Immature natural killer cell (primary cell): ENCODE data around the gene C2orf72. TPM values are rescaled to one million over a fixed set of nuclear protein-coding genes. Genes with fewer than 3 reads are reported as not detected.
A peak's percentile ranks its signal among the peaks of the same experiment; 100 is the strongest.

Experiments
- DNase-seq, 3 donors: peaks; one replicate each; pipeline ENCODE4 v3.0.0; 2022; ENCODE audit warnings: mixed read lengths in 1 of 3
- H3K27ac Mint-ChIP-seq, 6 donors: one replicate each; pipeline ENCODE4 v1.8.0; 2020; ENCODE audit warnings: mixed read lengths in 6 of 6, mild to moderate bottlenecking in 5 of 6, inconsistent platforms in 4 of 6, moderate library complexity in 3 of 6
- H3K27me3 Mint-ChIP-seq, 3 donors: one replicate each; pipeline ENCODE4 v1.8.0; 2020 to 2021; ENCODE audit warnings: low read depth in 3 of 3, mild to moderate bottlenecking in 3 of 3, mixed read lengths in 3 of 3, moderate library complexity in 3 of 3, inconsistent platforms in 1 of 3
- H3K36me3 Mint-ChIP-seq, 3 donors: one replicate each; pipeline ENCODE4 v1.8.0; 2020; ENCODE audit warnings: mixed read lengths in 3 of 3, inconsistent platforms in 2 of 3, mild to moderate bottlenecking in 2 of 3
- H3K4me1 Mint-ChIP-seq, 2 donors: one replicate each; pipeline ENCODE4 v1.8.0; 2020; ENCODE audit warnings: inconsistent platforms in 2 of 2, mild to moderate bottlenecking in 2 of 2, mixed read lengths in 2 of 2, moderate library complexity in 1 of 2
- H3K4me3 Mint-ChIP-seq, 5 donors: one replicate each; pipeline ENCODE4 v1.8.0; 2020; ENCODE audit warnings: mild to moderate bottlenecking in 5 of 5, mixed read lengths in 5 of 5, inconsistent platforms in 3 of 5, moderate library complexity in 3 of 5
- H3K9me3 Mint-ChIP-seq, 6 donors: one replicate each; pipeline ENCODE4 v1.8.0; 2020; ENCODE audit warnings: mild to moderate bottlenecking in 6 of 6, mixed read lengths in 6 of 6, inconsistent platforms in 4 of 6, moderate library complexity in 3 of 6
- polyA plus RNA-seq, 3 donors: library from polyadenylated mRNA; unstranded; fragments of 300-500 nt; fragmentation: Illumina TruSeq; gene quantifications; one replicate each; pipeline ENCODE4 v1.2.3, GENCODE V29; 2021

Gene C2orf72
- polyA plus RNA-seq, 3 donors from 2014 or later, result not detected

DNA sequence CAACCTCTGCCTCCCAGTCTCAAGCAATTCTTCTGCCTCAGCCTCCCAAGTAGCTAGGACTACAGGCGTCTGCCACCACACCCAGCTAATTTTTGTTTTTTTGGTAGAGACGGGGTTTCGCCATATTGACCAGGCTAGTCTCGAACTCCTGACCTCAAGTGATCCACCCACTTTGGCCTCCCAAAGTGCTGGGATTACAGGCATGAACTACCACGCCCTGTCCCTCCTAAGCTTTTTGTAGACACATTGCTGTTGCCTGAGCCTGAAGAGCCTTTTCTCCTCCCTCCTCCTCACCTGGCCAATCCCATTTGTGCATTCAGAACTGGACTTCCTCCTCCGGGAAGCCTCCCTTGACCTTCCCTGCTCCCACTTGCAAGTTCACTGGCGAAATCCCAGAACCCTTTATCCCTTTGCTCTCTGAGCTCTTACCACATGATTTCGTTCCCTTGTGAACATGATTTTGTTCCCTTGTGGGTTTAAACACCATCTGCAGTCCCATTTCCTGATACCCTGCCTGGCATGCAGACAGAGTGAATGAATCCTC, 2.6 kb downstream of the C2orf72 start:
- no peak overlapping the region for H3K4me3 Mint-ChIP-seq
- H3K27ac Mint-ChIP-seq, result no peak overlapping the region
- H3K36me3 Mint-ChIP-seq, result no peaks in the 10 kb centered on the region
- H3K4me1 Mint-ChIP-seq, result peaks cover 5 to 8% of the 10 kb centered on the region in 2 donors
- no peak for DNase-seq
- H3K27me3 Mint-ChIP-seq, result peaks cover 12 to 32% (median 30%) of the 10 kb centered on the region in 3 donors
- no peaks in the 10 kb centered on the region for H3K9me3 Mint-ChIP-seq

DNA sequence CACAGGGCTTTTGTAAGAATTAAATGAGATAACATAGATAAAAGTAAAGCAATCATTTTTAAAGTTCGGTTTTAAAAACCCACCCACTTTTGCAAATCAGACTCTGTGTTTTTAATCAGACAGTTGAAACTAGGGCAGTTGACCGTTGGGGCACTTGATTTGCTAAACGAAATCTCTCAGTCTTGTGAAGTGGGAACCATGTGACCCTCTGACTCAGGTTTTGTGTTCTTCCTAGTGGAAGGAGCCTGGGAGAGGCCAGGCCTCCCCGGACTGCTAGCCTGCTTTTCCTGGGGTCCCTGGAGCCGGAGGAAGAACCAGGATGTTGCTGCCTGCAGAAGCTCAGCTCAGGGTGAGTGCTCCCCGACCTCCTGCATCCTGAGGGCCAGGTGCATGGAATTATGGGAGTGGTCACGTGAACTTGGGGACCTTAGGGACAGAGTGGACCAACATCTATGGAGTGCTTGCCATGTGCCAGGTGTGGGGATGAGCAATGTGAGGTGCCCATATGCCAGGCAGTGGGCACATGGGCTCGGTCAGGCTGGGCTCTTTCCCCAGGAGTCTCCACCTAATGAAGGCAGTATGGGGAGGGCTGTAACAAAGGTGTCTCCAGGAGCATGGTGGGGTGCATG, 3.9 kb downstream of the C2orf72 start:
- no peak overlapping the region for H3K27ac Mint-ChIP-seq
- H3K9me3 Mint-ChIP-seq, result no peaks in the 10 kb centered on the region
- peaks cover 5 to 8% of the 10 kb centered on the region in 2 donors for H3K4me1 Mint-ChIP-seq
- H3K36me3 Mint-ChIP-seq, result no peaks in the 10 kb centered on the region
- peaks cover 12 to 32% (median 28%) of the 10 kb centered on the region in 3 donors for H3K27me3 Mint-ChIP-seq
- no peak overlapping the region for H3K4me3 Mint-ChIP-seq
- DNase-seq, result no peak

DNA sequence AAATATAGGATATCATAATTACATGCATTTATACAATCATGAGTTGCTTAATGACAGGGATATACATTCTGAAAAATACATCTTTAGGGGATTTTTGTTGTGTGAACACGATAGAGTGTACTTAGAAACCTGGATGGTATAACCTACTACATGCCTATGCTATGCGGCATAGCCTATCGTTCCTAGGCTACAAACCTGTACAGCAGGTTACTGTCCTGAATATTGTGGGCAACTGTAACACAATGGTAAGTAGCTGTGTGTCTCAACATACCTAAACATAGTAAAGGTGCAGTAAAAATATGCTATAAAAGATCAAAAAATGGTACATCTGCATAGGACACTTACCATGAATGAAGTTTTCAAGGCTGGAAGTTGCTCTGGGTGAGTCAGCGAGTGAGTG, 6.5 kb downstream of the C2orf72 start:
- no peaks in the 10 kb centered on the region for H3K9me3 Mint-ChIP-seq
- no peak overlapping the region for H3K27ac Mint-ChIP-seq
- H3K27me3 Mint-ChIP-seq, result peaks cover 13 to 36% (median 31%) of the 10 kb centered on the region in 3 donors
- H3K4me1 Mint-ChIP-seq, result no peaks in the 10 kb centered on the region
- H3K4me3 Mint-ChIP-seq, result no peak overlapping the region
- no peaks in the 10 kb centered on the region for H3K36me3 Mint-ChIP-seq
- no peak for DNase-seq

GRCh38 chr2:231046916-231047273, 9.6 kb downstream of the C2orf72 start:
- DNase-seq, result no peak
- Mint-ChIP-seq H3K27ac (no peak overlapping the region), H3K9me3 (no peaks in the 10 kb centered on the region), H3K27me3 (peaks cover 17 to 36% (median 19%) of the 10 kb centered on the region in 3 donors), H3K4me3 (no peak overlapping the region), H3K4me1 (peaks cover 15 to 24% of the 10 kb centered on the region in 2 donors), H3K36me3 (no peaks in the 10 kb centered on the region)

GRCh38 chr2:231047274-231047922, 10.1 kb downstream of the C2orf72 start:
- Mint-ChIP-seq H3K4me1 (peaks cover 19 to 28% of the 10 kb centered on the region in 2 donors), H3K36me3 (no peaks in the 10 kb centered on the region), H3K4me3 (no peak overlapping the region), H3K27me3 (peaks cover 16 to 39% (median 19%) of the 10 kb centered on the region in 3 donors), H3K9me3 (no peaks in the 10 kb centered on the region), H3K27ac (no peak overlapping the region)
- DNase-seq, result no peak

- H3K27ac Mint-ChIP-seq, result no peak overlapping the region
- H3K9me3 Mint-ChIP-seq, result peaks cover 0 to 3% (median 0%) of the 10 kb centered on the region in 6 donors
- H3K36me3 Mint-ChIP-seq, result no peaks in the 10 kb centered on the region
- DNase-seq, result no peak
- H3K27me3 Mint-ChIP-seq, result peaks cover 17 to 35% (median 22%) of the 10 kb centered on the region in 3 donors
- H3K4me1 Mint-ChIP-seq, result peaks cover 27 to 37% of the 10 kb centered on the region in 2 donors
- no peak overlapping the region for H3K4me3 Mint-ChIP-seq
Measured at GRCh38 chr2:231047923-231048915, 10.9 kb downstream of the C2orf72 start.

- peaks cover 22 to 38% (median 27%) of the 10 kb centered on the region in 3 donors for H3K27me3 Mint-ChIP-seq
Measured at GRCh38 chr2:231049286-231050017, 12.1 kb downstream of the C2orf72 start.

GRCh38 chr2:231050018-231050901, 12.9 kb downstream of the C2orf72 start:
- H3K4me1 Mint-ChIP-seq, result peaks cover 40 to 49% of the 10 kb centered on the region in 2 donors
- H3K27ac Mint-ChIP-seq, result peak overlapping the region in 2 of 6 donors; percentile 14 to 31
- peak; percentile 79 to 81 (median 80) for DNase-seq
- H3K36me3 Mint-ChIP-seq, result no peaks in the 10 kb centered on the region
- H3K27me3 Mint-ChIP-seq, result peaks cover 22 to 38% (median 27%) of the 10 kb centered on the region in 3 donors
- peak overlapping the region; percentile 53 to 81 (median 59) for H3K4me3 Mint-ChIP-seq
- H3K9me3 Mint-ChIP-seq, result peaks cover 0 to 3% (median 0%) of the 10 kb centered on the region in 6 donors

More at GRCh38 chr2:231049286-231050017, 12.1 kb downstream of the C2orf72 start:
- Mint-ChIP-seq H3K4me3 (no peak overlapping the region), H3K9me3 (peaks cover 0 to 3% (median 0%) of the 10 kb centered on the region in 6 donors), H3K27ac (no peak overlapping the region), H3K4me1 (peaks cover 38 to 49% of the 10 kb centered on the region in 2 donors), H3K36me3 (no peaks in the 10 kb centered on the region)
- no peak for DNase-seq

GRCh38 chr2:231051116-231051515, 13.8 kb downstream of the C2orf72 start:
- Mint-ChIP-seq H3K27ac (peak overlapping the region in 5 of 6 donors; percentile 31 to 80 (median 51)), H3K36me3 (no peaks in the 10 kb centered on the region), H3K4me1 (peaks cover 42 to 53% of the 10 kb centered on the region in 2 donors), H3K4me3 (peak overlapping the region; percentile 60 to 81 (median 74)), H3K27me3 (peaks cover 23 to 35% (median 26%) of the 10 kb centered on the region in 3 donors), H3K9me3 (peaks cover 0 to 3% (median 0%) of the 10 kb centered on the region in 6 donors)
- no peak for DNase-seq

DNA sequence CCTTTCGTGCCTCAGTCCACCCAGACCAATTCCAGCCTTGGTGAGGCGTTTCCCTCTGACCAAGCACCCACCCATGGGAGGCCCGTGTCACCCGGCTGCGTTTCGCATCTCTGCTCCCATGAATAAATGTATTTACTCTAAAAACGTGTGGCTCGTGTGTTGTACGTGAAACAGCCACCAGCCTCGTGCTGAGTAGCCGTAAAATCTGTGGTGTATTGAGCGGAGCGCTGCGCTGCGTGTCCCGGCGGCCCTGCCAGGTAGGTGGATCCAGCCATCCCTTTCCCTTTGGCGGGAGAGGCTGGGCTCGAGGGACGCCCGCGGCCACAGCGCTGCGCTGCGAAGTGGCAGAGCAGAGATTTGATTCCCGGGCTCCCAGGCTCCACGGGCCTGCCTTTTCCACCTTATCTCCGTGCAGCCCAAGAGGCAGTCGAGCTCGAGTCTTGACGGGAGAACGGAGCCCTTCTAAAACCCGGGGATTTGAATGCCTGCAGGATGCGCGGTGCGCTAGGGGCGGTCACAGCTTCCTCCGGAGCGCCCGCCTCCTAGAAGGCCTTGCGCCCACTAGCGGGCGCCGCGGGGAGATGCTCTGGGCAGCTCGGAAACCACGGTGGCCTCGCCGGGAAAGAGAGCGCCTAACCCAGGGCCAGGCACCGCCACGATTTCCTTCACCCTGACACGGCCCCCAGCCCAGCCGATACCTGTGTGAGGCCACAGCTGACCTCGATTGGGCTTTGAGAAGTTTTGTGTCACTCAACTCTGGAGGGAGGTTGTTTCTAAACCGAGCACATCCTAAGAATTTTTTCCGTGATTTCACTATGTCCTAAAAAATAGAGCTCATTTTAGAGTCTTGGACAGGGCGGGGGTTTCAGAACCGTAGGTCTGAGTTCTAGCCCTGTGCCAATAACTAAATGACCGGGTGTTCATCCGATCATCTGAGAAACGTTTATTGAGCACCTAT, 15.4 kb downstream of the C2orf72 start:
- peak; percentile 73 to 79 (median 77) for DNase-seq
- Mint-ChIP-seq H3K27me3 (peaks cover 25 to 34% (median 26%) of the 10 kb centered on the region in 3 donors), H3K27ac (peak overlapping the region in 2 of 6 donors; percentile 19 to 45), H3K36me3 (no peaks in the 10 kb centered on the region), H3K9me3 (peaks cover 0 to 3% (median 0%) of the 10 kb centered on the region in 6 donors), H3K4me1 (peaks cover 54 to 65% of the 10 kb centered on the region in 2 donors), H3K4me3 (peak overlapping the region; percentile 81 to 90 (median 87))

GRCh38 chr2:231053846-231054245, 16.5 kb downstream of the C2orf72 start:
- Mint-ChIP-seq H3K4me1 (peaks cover 64 to 76% of the 10 kb centered on the region in 2 donors), H3K36me3 (no peaks in the 10 kb centered on the region), H3K27me3 (peaks cover 19 to 33% (median 25%) of the 10 kb centered on the region in 3 donors), H3K9me3 (peaks cover 0 to 3% (median 0%) of the 10 kb centered on the region in 6 donors), H3K27ac (peak overlapping the region in 2 of 6 donors; percentile 71 to 73), H3K4me3 (peak overlapping the region; percentile 20 to 87 (median 24))
- DNase-seq, result no peak
